Mammary epithelial cell (primary cell): ENCODE data around the gene DOCK10.

Experiments
- CTCF ChIP-seq, 2 donors: IDR thresholded peaks in 1 of 2; conservative IDR thresholded peaks in 1 of 2; 2 replicates each; pipeline ENCODE4 v1.5.1; 2011 to 2012; ENCODE audit warnings: inconsistent platforms in 2 of 2, low read length in 2 of 2, mild to moderate bottlenecking in 2 of 2, control low read depth in 1 of 2, low read depth in 1 of 2; ENCODE audit not compliant: insufficient read depth in 1 of 2; ENCODE audit errors: extremely low read depth in 1 of 2
- EZH2 ChIP-seq: IDR thresholded peaks from 2 replicates; pipeline ENCODE4 v1.6.1; 2012; ENCODE audit warnings: low read length, inconsistent platforms, borderline replicate concordance

- TF ChIP-seq CTCF (conservative IDR thresholded peaks at IDR 0.05 in 1 of 2, IDR thresholded peaks at IDR 0.05 in 1 of 2; ENCODE audit: extremely low read depth in 1 of 2, insufficient read depth in 1 of 2, low read depth in 1 of 2, low read length in 2 of 2) (no peak), EZH2 (no peak)
Measured at GRCh38 chr2:225036431-225036830, 5.8 kb downstream of the DOCK10 start.
